Neural progenitor cell (in vitro differentiated cells): ENCODE results near the gene CADM1.

Experiments
- EZH2 ChIP-seq: fragments of 200-600 bp; sonication (generic); IDR thresholded peaks from 2 replicates; pipeline ENCODE4 v1.6.1; 2017; ENCODE audit warnings: antibody characterized with exemption, mild to moderate bottlenecking, moderate library complexity
- EZH2phosphoT487 ChIP-seq: fragments of 200-600 bp; sonication (generic); IDR thresholded peaks from 2 replicates; pipeline ENCODE4 v1.6.1; 2017; ENCODE audit warnings: antibody characterized with exemption
- TF ChIP-seq, protein P1 (sequence below): fragments of 200-600 bp; sonication (generic); IDR thresholded peaks from 2 replicates; pipeline ENCODE4 v1.5.1; 2017; ENCODE audit warnings: antibody characterized with exemption, mild to moderate bottlenecking

DNA sequence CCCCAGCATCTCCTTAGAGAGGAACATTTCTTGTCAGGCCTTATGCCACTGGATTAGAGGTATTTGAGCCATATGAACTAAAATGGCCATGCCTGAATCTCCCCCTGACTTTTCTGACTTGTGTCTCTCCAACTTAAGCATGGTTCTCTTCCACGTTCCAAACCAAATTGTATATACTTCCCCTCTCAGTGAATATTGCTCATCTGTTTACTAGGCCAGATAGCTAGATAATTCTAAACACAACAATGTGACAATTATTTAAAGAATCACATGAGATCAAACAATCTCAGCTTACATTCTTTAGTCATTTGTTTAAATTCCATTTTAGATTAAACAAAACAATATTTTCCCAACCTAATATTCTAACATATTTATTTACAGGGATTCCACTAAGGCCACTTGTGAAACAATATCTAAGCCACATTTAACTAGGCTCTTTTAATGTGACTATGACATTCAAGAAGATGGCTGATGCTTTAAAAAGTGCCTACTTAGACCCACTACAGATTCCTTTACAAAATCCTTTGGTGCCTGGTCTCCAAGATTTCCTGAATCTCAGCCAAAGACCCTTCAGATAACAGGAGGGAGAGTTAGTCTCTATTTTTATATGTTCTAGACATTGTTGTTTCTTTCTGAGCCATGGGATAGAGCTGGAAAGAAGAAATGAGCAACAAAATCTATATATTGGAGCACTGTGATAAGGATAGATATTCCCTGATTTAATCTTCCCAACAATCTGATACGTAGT, 105.7 kb downstream of the CADM1 start:
- TF ChIP-seq, protein P1, sequence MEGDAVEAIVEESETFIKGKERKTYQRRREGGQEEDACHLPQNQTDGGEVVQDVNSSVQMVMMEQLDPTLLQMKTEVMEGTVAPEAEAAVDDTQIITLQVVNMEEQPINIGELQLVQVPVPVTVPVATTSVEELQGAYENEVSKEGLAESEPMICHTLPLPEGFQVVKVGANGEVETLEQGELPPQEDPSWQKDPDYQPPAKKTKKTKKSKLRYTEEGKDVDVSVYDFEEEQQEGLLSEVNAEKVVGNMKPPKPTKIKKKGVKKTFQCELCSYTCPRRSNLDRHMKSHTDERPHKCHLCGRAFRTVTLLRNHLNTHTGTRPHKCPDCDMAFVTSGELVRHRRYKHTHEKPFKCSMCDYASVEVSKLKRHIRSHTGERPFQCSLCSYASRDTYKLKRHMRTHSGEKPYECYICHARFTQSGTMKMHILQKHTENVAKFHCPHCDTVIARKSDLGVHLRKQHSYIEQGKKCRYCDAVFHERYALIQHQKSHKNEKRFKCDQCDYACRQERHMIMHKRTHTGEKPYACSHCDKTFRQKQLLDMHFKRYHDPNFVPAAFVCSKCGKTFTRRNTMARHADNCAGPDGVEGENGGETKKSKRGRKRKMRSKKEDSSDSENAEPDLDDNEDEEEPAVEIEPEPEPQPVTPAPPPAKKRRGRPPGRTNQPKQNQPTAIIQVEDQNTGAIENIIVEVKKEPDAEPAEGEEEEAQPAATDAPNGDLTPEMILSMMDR, result no peak
- TF ChIP-seq EZH2phosphoT487, result no peak
- no peak for TF ChIP-seq EZH2
